Kidney (tissue), 14 donors: ENCODE data around the gene CARD10. TPM values are rescaled to one million over a fixed set of nuclear protein-coding genes. Genes with fewer than 3 reads are reported as not detected.

Source experiments
- DNase-seq, 5 donors: peaks; one replicate each; pipeline ENCODE4 v3.0.0-alpha.2; 2013 to 2020
- FAIRE-seq: peaks from 2 replicates; lab custom pipeline; 2012; peaks lifted over from hg19 to GRCh38; lab: Jason Lieb, UNC
- H3K27ac ChIP-seq, 2 donors: one replicate each; pipeline ENCODE4 v1.7.0; 2013; ENCODE audit warnings: low read depth in 2 of 2, low read length in 2 of 2, inconsistent platforms in 1 of 2
- H3K27me3 ChIP-seq: one replicate; pipeline ENCODE4 v1.7.1; 2013; ENCODE audit warnings: low read length, inconsistent platforms; ENCODE audit not compliant: control insufficient read depth, insufficient read depth
- H3K36me3 ChIP-seq, 3 donors: one replicate each; pipeline versions ENCODE4 v1.7.0 to v1.7.1; 2013; ENCODE audit warnings: low read length in 3 of 3, control low read depth in 1 of 3, inconsistent platforms in 1 of 3; ENCODE audit not compliant: insufficient read depth in 3 of 3, control insufficient read depth in 2 of 3
- H3K4me1 ChIP-seq, 3 donors: one replicate each; pipeline versions ENCODE4 v1.7.0 to v1.7.1; 2013; ENCODE audit warnings: low read length in 3 of 3, inconsistent platforms in 1 of 3, low read depth in 1 of 3; ENCODE audit not compliant: control insufficient read depth in 2 of 3, insufficient read depth in 2 of 3
- H3K4me3 ChIP-seq, 3 donors: one replicate each; pipeline versions ENCODE4 v1.7.0 to v1.8.1; 2013; ENCODE audit warnings: low read length in 3 of 3, control low read depth in 1 of 3, inconsistent platforms in 1 of 3
- H3K9ac ChIP-seq, 3 donors: one replicate each; pipeline versions ENCODE4 v1.7.0 to v1.7.1; 2013; ENCODE audit warnings: low read length in 3 of 3, control low read depth in 1 of 3, inconsistent platforms in 1 of 3
- H3K9me3 ChIP-seq, 3 donors: one replicate each; pipeline versions ENCODE4 v1.7.0 to v1.7.1; 2013; ENCODE audit warnings: low read length in 3 of 3, control low read depth in 1 of 3, inconsistent platforms in 1 of 3; ENCODE audit not compliant: control insufficient read depth in 2 of 3, insufficient read depth in 1 of 3
- intact Hi-C: fragments of 100-400 bp; cut with DNase I; formaldehyde crosslinking; loops from one replicate; pipeline ENCODE4 v1.11.1; 2022
- polyA plus RNA-seq: library from polyadenylated mRNA; stranded (reverse); fragments of 350-450 nt; fragmentation: Illumina TruSeq; extraction: RNeasy Lipid Tissue Mini Kit (QIAGEN cat#74804); gene quantifications from one replicate; pipeline ENCODE4 v1.2.3, GENCODE V29; 2014; ENCODE audit warnings: low read depth, low replicate concordance; ENCODE audit not compliant: insufficient read depth
- total RNA-seq: library from RNA; stranded (reverse); fragmentation: NEBNext Ultra II Directional; extraction: Animal tissue kit (Norgen Biotek cat#: 25700); gene quantifications from one replicate; pipeline ENCODE4 v1.2.1, GENCODE V29; 2021
- TF ChIP-seq, protein P1 (sequence below): IDR thresholded peaks from 3 replicates; pipeline ENCODE4 v1.5.1; 2012; ENCODE audit warnings: mild to moderate bottlenecking, moderate library complexity, borderline replicate concordance; ENCODE audit not compliant: insufficient read depth; ENCODE audit errors: extremely low read depth
- donor health status: control.
- donor health status: control.
- donor health status: control.
- donor health status: control.
- donor health status: control.
- donor health status: DM: yes; HTN: yes; CAD: no.
- donor health status: Normal renal cell carcinoma (clear cell type).

The CARD10 gene
- total and polyA plus RNA-seq, 2 donors from 2014 or later = 32.4 to 42.3 TPM

DNA sequence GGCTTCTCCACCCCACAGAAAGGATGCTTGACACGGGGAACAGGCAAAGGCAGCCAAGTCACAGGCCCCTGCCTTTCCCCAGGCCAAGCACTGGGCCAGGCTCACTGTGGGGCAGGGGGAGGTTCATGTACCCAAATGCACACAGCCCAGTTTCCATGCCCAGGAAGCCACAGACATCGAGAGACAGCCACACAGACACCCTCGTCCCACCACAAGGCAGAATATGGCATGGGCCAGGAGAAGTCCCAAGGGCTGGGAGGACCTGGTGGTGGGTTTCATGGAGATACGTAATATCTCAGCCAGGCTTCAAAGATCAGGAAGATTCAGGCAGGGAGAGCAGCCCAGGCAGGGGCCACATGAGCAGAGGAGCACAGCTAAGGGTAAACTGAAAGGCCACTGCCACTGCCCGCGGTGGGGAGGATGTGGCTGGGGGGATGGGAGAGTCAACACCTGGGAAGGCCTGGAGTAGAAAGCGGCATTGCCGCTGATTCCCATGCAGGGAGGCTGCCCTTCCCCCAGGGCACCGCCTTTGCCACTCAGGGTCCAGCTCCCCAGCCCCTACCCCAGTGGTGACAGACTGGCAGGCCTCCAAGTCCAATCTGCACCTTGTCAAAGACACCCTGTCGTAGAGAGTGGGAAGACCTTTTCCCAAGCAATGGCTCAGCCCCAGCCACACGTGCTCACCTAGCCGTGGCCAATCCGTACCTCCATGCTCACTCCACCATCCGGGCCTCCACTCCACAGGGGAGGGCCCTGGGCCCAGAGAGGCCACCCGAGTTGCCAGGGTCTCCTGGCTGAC lies 30.7 kb downstream of the CARD10 start:
- TF ChIP-seq, protein P1, sequence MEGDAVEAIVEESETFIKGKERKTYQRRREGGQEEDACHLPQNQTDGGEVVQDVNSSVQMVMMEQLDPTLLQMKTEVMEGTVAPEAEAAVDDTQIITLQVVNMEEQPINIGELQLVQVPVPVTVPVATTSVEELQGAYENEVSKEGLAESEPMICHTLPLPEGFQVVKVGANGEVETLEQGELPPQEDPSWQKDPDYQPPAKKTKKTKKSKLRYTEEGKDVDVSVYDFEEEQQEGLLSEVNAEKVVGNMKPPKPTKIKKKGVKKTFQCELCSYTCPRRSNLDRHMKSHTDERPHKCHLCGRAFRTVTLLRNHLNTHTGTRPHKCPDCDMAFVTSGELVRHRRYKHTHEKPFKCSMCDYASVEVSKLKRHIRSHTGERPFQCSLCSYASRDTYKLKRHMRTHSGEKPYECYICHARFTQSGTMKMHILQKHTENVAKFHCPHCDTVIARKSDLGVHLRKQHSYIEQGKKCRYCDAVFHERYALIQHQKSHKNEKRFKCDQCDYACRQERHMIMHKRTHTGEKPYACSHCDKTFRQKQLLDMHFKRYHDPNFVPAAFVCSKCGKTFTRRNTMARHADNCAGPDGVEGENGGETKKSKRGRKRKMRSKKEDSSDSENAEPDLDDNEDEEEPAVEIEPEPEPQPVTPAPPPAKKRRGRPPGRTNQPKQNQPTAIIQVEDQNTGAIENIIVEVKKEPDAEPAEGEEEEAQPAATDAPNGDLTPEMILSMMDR = no peak
- intact Hi-C loops = no loop called here
- no peak for FAIRE-seq
- no peaks in the 10 kb centered on the region for H3K36me3 ChIP-seq
- H3K27ac ChIP-seq = no peak overlapping the region
- H3K4me3 ChIP-seq = no peak overlapping the region
- H3K9ac ChIP-seq = no peak overlapping the region
- no peak for DNase-seq
- peaks cover 0 to 14% (median 0%) of the 10 kb centered on the region in 3 donors for H3K4me1 ChIP-seq
- H3K27me3 ChIP-seq = no peaks in the 10 kb centered on the region
- no peaks in the 10 kb centered on the region for H3K9me3 ChIP-seq

DNA sequence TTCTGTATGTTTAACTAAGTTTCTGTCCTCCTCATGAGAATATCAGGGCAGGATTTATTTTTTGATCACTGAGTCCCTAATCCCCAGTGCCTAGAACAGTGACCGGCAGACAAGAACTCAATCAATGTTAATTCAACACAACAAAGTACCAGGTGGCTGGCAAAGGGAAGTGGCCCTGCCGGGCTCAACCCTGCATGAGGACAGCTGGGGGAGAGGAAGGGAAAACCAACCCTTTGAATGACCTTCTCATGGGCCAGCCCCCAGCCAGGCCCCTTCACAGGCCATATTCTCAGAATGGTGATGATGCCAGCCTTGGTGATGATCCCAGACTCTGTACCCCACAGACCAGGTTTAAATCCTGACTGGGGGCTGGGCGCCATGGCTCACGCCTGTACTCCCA lies 31.6 kb downstream of the CARD10 start:
- Histone ChIP-seq H3K36me3 (no peaks in the 10 kb centered on the region), H3K4me1 (peaks cover 0 to 14% (median 0%) of the 10 kb centered on the region in 3 donors), H3K9ac (no peak overlapping the region), H3K9me3 (no peaks in the 10 kb centered on the region), H3K27me3 (no peaks in the 10 kb centered on the region), H3K27ac (no peak overlapping the region), H3K4me3 (no peak overlapping the region)
- TF ChIP-seq, protein P1 = no peak
- intact Hi-C loops = no loop called here
- FAIRE-seq (no peak), DNase-seq (no peak)

DNA sequence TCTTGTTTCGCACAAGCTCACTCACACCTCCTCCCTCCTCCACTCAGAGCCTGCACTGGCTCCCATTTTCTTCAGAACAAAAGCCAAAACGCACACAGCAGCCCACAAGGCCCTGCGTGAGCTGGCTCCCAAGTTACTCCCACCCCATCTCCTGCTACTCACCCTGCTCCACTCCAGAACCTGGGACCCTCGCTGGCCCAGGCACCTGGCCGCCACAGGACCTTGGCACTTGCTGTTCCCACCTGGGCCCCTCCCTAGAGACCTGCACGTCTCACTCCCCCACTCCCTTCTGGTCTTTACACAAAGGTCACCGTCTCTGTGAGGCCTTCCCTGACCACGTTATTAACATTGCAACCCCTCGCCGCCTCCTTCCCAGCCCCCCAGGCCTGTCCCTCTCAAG lies 32.1 kb downstream of the CARD10 start:
- Histone ChIP-seq H3K36me3 (no peaks in the 10 kb centered on the region), H3K9me3 (no peaks in the 10 kb centered on the region), H3K27ac (no peak overlapping the region), H3K27me3 (no peaks in the 10 kb centered on the region), H3K9ac (no peak overlapping the region), H3K4me3 (no peak overlapping the region), H3K4me1 (peaks cover 0 to 14% (median 0%) of the 10 kb centered on the region in 3 donors)
- TF ChIP-seq, protein P1 = no peak
- DNase-seq = no peak
- intact Hi-C loops = no loop called here
- no peak for FAIRE-seq
